ENCODE results near the gene DPYSL5.

The DPYSL5 gene

GRCh38 chr2:26938399-26939118 is 90.6 kb downstream of the DPYSL5 start:
- H3K27me3 ChIP-seq (ENCODE audit: low read depth, low read length) = 0 out of 2 replicates have a peak, but pooled peaks cover 12% of the 10 kb centered on the region
- no peak overlapping the region for H3K27ac ChIP-seq (ENCODE audit: low read length)
- TF ChIP-seq CTCF (IDR thresholded peaks at IDR 0.05; ENCODE audit: low read depth, low read length) (no peak), EZH2phosphoT487 (IDR thresholded peaks at IDR 0.05; ENCODE audit: low read depth) (no peak)
- no peak overlapping the region for H3K9ac ChIP-seq (ENCODE audit: low read length)
- H3K79me2 ChIP-seq (ENCODE audit: low read length) = no peaks in the 10 kb centered on the region
- no peak overlapping the region for H3K4me3 ChIP-seq (ENCODE audit: low read length)
- H3K4me2 ChIP-seq (ENCODE audit: low read length) = no peak overlapping the region
- no peaks in the 10 kb centered on the region for H3K36me3 ChIP-seq (replicated peaks; ENCODE audit: low read depth, low read length)
- H3K4me1 ChIP-seq (ENCODE audit: low read length) = no peaks in the 10 kb centered on the region
- no peaks in the 10 kb centered on the region for H4K20me1 ChIP-seq (ENCODE audit: insufficient read depth, low read length)
- no peaks in the 10 kb centered on the region for H3K9me3 ChIP-seq (ENCODE audit: insufficient read depth, low read length)
- H2AFZ ChIP-seq (ENCODE audit: low read depth, low read length) = no peak overlapping the region

DNA sequence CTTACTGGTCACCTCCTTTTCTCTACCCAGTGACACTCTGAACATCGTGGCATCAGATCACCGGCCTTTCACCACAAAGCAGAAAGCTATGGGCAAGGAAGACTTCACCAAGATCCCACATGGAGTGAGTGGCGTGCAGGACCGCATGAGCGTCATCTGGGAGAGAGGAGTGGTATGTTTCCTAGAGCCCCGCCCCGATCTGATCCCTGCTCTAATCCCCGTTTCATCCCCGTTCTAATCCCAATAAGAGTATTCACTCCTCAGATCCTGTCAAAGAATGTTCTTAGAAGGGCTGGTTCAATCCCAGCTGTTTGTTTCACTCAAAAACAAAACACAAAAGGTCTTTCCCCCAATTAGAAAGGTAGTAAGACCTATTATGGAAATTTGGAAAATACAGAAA is 92.1 kb downstream of the DPYSL5 start:
- H3K9me3 ChIP-seq (ENCODE audit: insufficient read depth, low read length) = no peaks in the 10 kb centered on the region
- H3K79me2 ChIP-seq (ENCODE audit: low read length) = no peaks in the 10 kb centered on the region
- H4K20me1 ChIP-seq (ENCODE audit: insufficient read depth, low read length) = no peaks in the 10 kb centered on the region
- no peak overlapping the region for H2AFZ ChIP-seq (ENCODE audit: low read depth, low read length)
- no peak overlapping the region for H3K4me2 ChIP-seq (ENCODE audit: low read length)
- 0 out of 2 replicates have a peak, but pooled peaks cover 5% of the 10 kb centered on the region for H3K27me3 ChIP-seq (ENCODE audit: low read depth, low read length)
- no peak overlapping the region for H3K27ac ChIP-seq (ENCODE audit: low read length)
- TF ChIP-seq EZH2phosphoT487 (IDR thresholded peaks at IDR 0.05; ENCODE audit: low read depth) (no peak), CTCF (IDR thresholded peaks at IDR 0.05; ENCODE audit: low read depth, low read length) (no peak)
- H3K9ac ChIP-seq (ENCODE audit: low read length) = no peak overlapping the region
- H3K36me3 ChIP-seq (replicated peaks; ENCODE audit: low read depth, low read length) = no peaks in the 10 kb centered on the region
- H3K4me3 ChIP-seq (ENCODE audit: low read length) = no peak overlapping the region
- H3K4me1 ChIP-seq (ENCODE audit: low read length) = no peaks in the 10 kb centered on the region

GRCh38 chr2:26941486-26941885 is 93.6 kb downstream of the DPYSL5 start:
- Histone ChIP-seq H3K79me2 (ENCODE audit: low read length) (no peaks in the 10 kb centered on the region), H2AFZ (ENCODE audit: low read depth, low read length) (no peak overlapping the region), H3K4me1 (ENCODE audit: low read length) (no peaks in the 10 kb centered on the region), H3K4me2 (ENCODE audit: low read length) (no peak overlapping the region), H3K36me3 (replicated peaks; ENCODE audit: low read depth, low read length) (no peaks in the 10 kb centered on the region), H3K27me3 (ENCODE audit: low read depth, low read length) (no peaks in the 10 kb centered on the region), H3K27ac (ENCODE audit: low read length) (no peak overlapping the region), H4K20me1 (ENCODE audit: insufficient read depth, low read length) (no peaks in the 10 kb centered on the region), H3K9me3 (ENCODE audit: insufficient read depth, low read length) (no peaks in the 10 kb centered on the region), H3K9ac (ENCODE audit: low read length) (no peak overlapping the region), H3K4me3 (ENCODE audit: low read length) (no peak overlapping the region)
- TF ChIP-seq CTCF (IDR thresholded peaks at IDR 0.05; ENCODE audit: low read depth, low read length) (no peak), EZH2phosphoT487 (IDR thresholded peaks at IDR 0.05; ENCODE audit: low read depth) (no peak)

DNA sequence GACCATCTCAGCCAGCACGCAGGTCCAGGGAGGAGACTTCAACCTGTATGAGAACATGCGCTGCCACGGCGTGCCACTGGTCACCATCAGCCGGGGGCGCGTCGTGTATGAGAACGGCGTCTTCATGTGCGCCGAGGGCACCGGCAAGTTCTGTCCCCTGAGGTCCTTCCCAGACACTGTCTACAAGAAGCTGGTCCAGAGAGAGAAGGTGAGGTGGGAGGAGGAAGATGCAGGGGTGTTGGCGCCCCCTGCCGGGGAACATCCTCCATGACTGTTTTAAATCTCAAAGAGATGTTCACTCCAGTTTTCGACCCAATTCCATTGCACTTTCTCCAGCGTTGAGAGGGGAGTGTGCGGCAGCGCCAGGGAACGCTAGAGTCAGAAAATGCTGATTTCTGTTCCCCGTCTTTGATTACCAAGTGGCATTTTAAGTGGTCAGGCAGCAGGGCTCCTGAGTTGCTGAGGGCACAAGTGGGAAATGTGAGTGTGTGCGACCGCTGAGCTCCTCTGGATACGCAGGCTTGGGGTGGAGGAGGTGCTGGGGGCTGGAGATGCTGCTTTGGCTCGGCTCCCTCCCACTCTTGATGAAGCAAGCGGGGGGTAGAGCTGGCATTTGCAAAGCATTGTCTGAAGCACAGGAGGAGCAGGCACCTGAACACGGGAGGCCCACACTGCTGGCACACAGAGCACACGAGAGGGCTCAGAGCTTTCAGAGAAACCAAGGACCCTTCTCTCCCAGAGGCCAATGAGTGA is 94.8 kb downstream of the DPYSL5 start:
- no peak overlapping the region for H3K9ac ChIP-seq (ENCODE audit: low read length)
- H3K4me3 ChIP-seq (ENCODE audit: low read length) = no peak overlapping the region

More for the DNA sequence above, 94.8 kb downstream of the DPYSL5 start:
- TF ChIP-seq EZH2phosphoT487 (IDR thresholded peaks at IDR 0.05; ENCODE audit: low read depth) (no peak), CTCF (IDR thresholded peaks at IDR 0.05; ENCODE audit: low read depth, low read length) (peak; percentile 79)
- Histone ChIP-seq H3K4me1 (ENCODE audit: low read length) (no peaks in the 10 kb centered on the region), H2AFZ (ENCODE audit: low read depth, low read length) (no peak overlapping the region), H3K27ac (ENCODE audit: low read length) (no peak overlapping the region), H3K4me2 (ENCODE audit: low read length) (no peak overlapping the region), H3K36me3 (replicated peaks; ENCODE audit: low read depth, low read length) (no peaks in the 10 kb centered on the region), H3K27me3 (ENCODE audit: low read depth, low read length) (no peaks in the 10 kb centered on the region), H3K9me3 (ENCODE audit: insufficient read depth, low read length) (no peaks in the 10 kb centered on the region), H4K20me1 (ENCODE audit: insufficient read depth, low read length) (no peaks in the 10 kb centered on the region), H3K79me2 (ENCODE audit: low read length) (no peaks in the 10 kb centered on the region)
